ENCODE results near the gene MAP4K3. TPM values are rescaled to one million over a fixed set of nuclear protein-coding genes. Genes with fewer than 3 reads are reported as not detected.

MAP4K3 gene
- total and polyA plus RNA-seq, 2 of the 4 experiments (the other 2 are of a cell fraction): 13.2 to 32.6 TPM

GRCh38 chr2:39243469-39244123 is 193.5 kb downstream of the MAP4K3 start, which contains the start of gene CDKL4:
Gene CDKL4 (minus strand): TSS chr2:39243970.
- H3K4me1 ChIP-seq (ENCODE audit: control insufficient read depth, insufficient read depth, low read length): no peaks in the 10 kb centered on the region
- H4K5ac ChIP-seq (ENCODE audit: low read depth, low read length): no peak within 1 kb of the TSS
- no peaks in the 10 kb centered on the region for H3K9me3 ChIP-seq (ENCODE audit: control insufficient read depth, insufficient read depth, low read length)
- no peak within 1 kb of the TSS for H3K14ac ChIP-seq (replicated peaks; ENCODE audit: low read depth, low read length)
- no peak within 1 kb of the TSS for H3K18ac ChIP-seq (ENCODE audit: low read depth, low read length)
- H4K20me1 ChIP-seq (ENCODE audit: insufficient read depth, low read length): no peaks in the 10 kb centered on the region
- ChIA-PET POLR2A (ENCODE audit: unreplicated experiment) (interaction anchor here (0.6 kb wide), 1 partner anchor 113 kb away, joined by 3 read pairs; no protein-coding TSS in a partner anchor), CTCF (no interaction called here)
- no peaks in the 10 kb centered on the region for H3K79me1 ChIP-seq (ENCODE audit: low read depth in 1 of 2, low read length in 2 of 2)
- no peak for TF ChIP-seq FOS (IDR thresholded peaks at IDR 0.05; ENCODE audit: low read depth, low read length)
- TF ChIP-seq ELK1 (IDR thresholded peaks at IDR 0.05; ENCODE audit: borderline replicate concordance, low read depth, low read length): no peak
- no peak for TF ChIP-seq SMC3 (IDR thresholded peaks at IDR 0.05; ENCODE audit: low read depth, low read length)
- peak within 1 kb of the TSS; percentile 34 for H2AFZ ChIP-seq (replicated peaks; ENCODE audit: low read length, poor library complexity)
- H2AK5ac ChIP-seq (ENCODE audit: low read depth, low read length): no peak within 1 kb of the TSS
- H2BK20ac ChIP-seq (ENCODE audit: low read depth, low read length): no peak within 1 kb of the TSS
- no peak within 1 kb of the TSS for H2BK5ac ChIP-seq (ENCODE audit: low read depth, low read length, poor library complexity, severe bottlenecking)
- H3K56ac ChIP-seq (ENCODE audit: extremely low read depth, insufficient read depth, low read length): no peak within 1 kb of the TSS
- in situ Hi-C loops (cut with MboI; ENCODE audit: low sequenced_read_pairs) (no loop called here), intact Hi-C loops (cut with micrococcal nuclease) (no loop called here), dilution Hi-C loops (cut with HindIII; ENCODE audit: low sequenced_read_pairs, unreplicated experiment) (no loop called here)
- H3K4me3 ChIP-seq (ENCODE audit: insufficient read depth, low read depth, low read length): peak within 1 kb of the TSS; percentile 7; the same call in 1 of the 2 replicates
- WGBS, 2 experiments (ENCODE audit: extremely low coverage in 2 of 2, insufficient read length in 1 of 2): 76% methylated on average over 22 of the region's 58 CpGs; no CpG with 5 or more reads in 1 of the 2 experiments
- DNase-seq (no peak), ATAC-seq (ENCODE audit: low read depth) (peak; percentile 50)
- peaks cover 2% of the 10 kb centered on the region for H3K36me3 ChIP-seq (ENCODE audit: control insufficient read depth, insufficient read depth, low read length)
- H4K8ac ChIP-seq (ENCODE audit: low read depth in 2 of 2, low read length in 2 of 2): no peak within 1 kb of the TSS
- no peak within 1 kb of the TSS; the same call in 1 of the 2 replicates for H3K4me2 ChIP-seq (ENCODE audit: low read depth, low read length)
- H2BK15ac ChIP-seq (ENCODE audit: low read depth, low read length): no peak within 1 kb of the TSS
- no TSS peak for BruUV-seq (replicated peaks)
- no peak within 1 kb of the TSS for H2BK120ac ChIP-seq (ENCODE audit: low read depth, low read length)
- H3K9ac ChIP-seq (ENCODE audit: low read depth, low read length): no peak within 1 kb of the TSS
- no peak within 1 kb of the TSS for H3K27ac ChIP-seq (ENCODE audit: insufficient read depth, low read length)
- no peak within 1 kb of the TSS for H2AK9ac ChIP-seq (replicated peaks; ENCODE audit: low read depth, low read length, poor library complexity)
- no peaks in the 10 kb centered on the region for H3K9me1 ChIP-seq (ENCODE audit: insufficient read depth, low read length)
- H3K23ac ChIP-seq (ENCODE audit: low read depth, low read length): no peak within 1 kb of the TSS
- no peak within 1 kb of the TSS for H4K91ac ChIP-seq (ENCODE audit: insufficient read depth, low read depth, low read length)
- H3K27me3 ChIP-seq (ENCODE audit: control insufficient read depth, insufficient read depth, low read length): no peaks in the 10 kb centered on the region
- H3K4ac ChIP-seq (ENCODE audit: low read depth, low read length): no peak within 1 kb of the TSS

Data from IMR-90 (cell line).